CD4-positive, CD25-positive, alpha-beta regulatory T cell (primary cell): Measurements from ENCODE around the gene S1PR4. TPM values are rescaled to one million over a fixed set of nuclear protein-coding genes. Genes with fewer than 3 reads are reported as not detected.

Source experiments
- ATAC-seq, 2 donors: fragments of 150-1000 bp; cut with Tn5 transposase; one replicate each; pipeline ENCODE4 v1.10.0; 2021; ENCODE audit warnings: low read depth in 2 of 2, moderate number of reproducible peaks in 2 of 2, moderate library complexity in 1 of 2
- DNase-seq, 3 donors: peaks; one replicate each; pipeline versions ENCODE4 v3.0.0 to v3.0.0-alpha.2; 2012 to 2022; ENCODE audit warnings: mixed read lengths in 1 of 3
- H3K27ac ChIP-seq: one replicate; pipeline ENCODE4 v1.7.0; 2013; ENCODE audit warnings: mild to moderate bottlenecking, low read length; ENCODE audit not compliant: insufficient read depth, poor library complexity, severe bottlenecking
- H3K27me3 ChIP-seq: one replicate; pipeline ENCODE4 v1.7.0; 2013; ENCODE audit warnings: low read length; ENCODE audit not compliant: control insufficient read depth, insufficient read depth
- H3K36me3 ChIP-seq: one replicate; pipeline ENCODE4 v1.7.0; 2013; ENCODE audit warnings: mild to moderate bottlenecking, low read length, moderate library complexity; ENCODE audit not compliant: control insufficient read depth, insufficient read depth
- H3K4me1 ChIP-seq: 2 replicates; pipeline ENCODE4 v1.7.0; 2013; ENCODE audit warnings: mild to moderate bottlenecking, low read length; ENCODE audit not compliant: insufficient read depth, control insufficient read depth, poor library complexity, severe bottlenecking
- H3K4me3 ChIP-seq: one replicate; pipeline ENCODE4 v1.7.0; 2013; ENCODE audit warnings: low read depth, mild to moderate bottlenecking, low read length, moderate library complexity
- H3K9me3 ChIP-seq, 2 experiments: 1 replicate in 1 of 2; 2 replicates in 1 of 2; pipeline ENCODE4 v1.7.0; 2013; ENCODE audit warnings: low read length in 2 of 2, mild to moderate bottlenecking in 1 of 2, moderate library complexity in 1 of 2; ENCODE audit not compliant: control insufficient read depth in 2 of 2
- H3K27ac Mint-ChIP-seq, 3 donors: one replicate each; pipeline ENCODE4 v1.8.0; 2020 to 2022; ENCODE audit warnings: mild to moderate bottlenecking in 3 of 3, mixed read lengths in 3 of 3, moderate library complexity in 2 of 3
- H3K27me3 Mint-ChIP-seq: one replicate; pipeline ENCODE4 v1.8.0; 2022; ENCODE audit warnings: mild to moderate bottlenecking, mixed read lengths
- H3K36me3 Mint-ChIP-seq: one replicate; pipeline ENCODE4 v1.8.0; 2020; ENCODE audit warnings: mixed read lengths
- H3K4me1 Mint-ChIP-seq, 4 donors: one replicate each; pipeline ENCODE4 v1.8.0; 2020 to 2022; ENCODE audit warnings: mixed read lengths in 4 of 4, mild to moderate bottlenecking in 1 of 4
- H3K4me3 Mint-ChIP-seq, 4 donors: one replicate each; pipeline ENCODE4 v1.8.0; 2020 to 2022; ENCODE audit warnings: mild to moderate bottlenecking in 4 of 4, mixed read lengths in 4 of 4, moderate library complexity in 3 of 4
- H3K9me3 Mint-ChIP-seq, 7 donors: one replicate each; pipeline ENCODE4 v1.8.0; 2020 to 2022; ENCODE audit warnings: mixed read lengths in 7 of 7, mild to moderate bottlenecking in 3 of 7, moderate library complexity in 2 of 7
- polyA plus RNA-seq, 4 donors: library from polyadenylated mRNA; unstranded; fragments of 300-500 nt; fragmentation: Illumina TruSeq; gene quantifications; one replicate each; pipeline ENCODE4 v1.2.3, GENCODE V29; 2021
- total RNA-seq: library from RNA; stranded (reverse); gene quantifications from one replicate; pipeline ENCODE4 v1.2.3, GENCODE V29; 2022

S1PR4 gene
- total and polyA plus RNA-seq, 5 donors from 2014 or later, result 159 to 902 (median 715) TPM

GRCh38 chr19:3146677-3147100, 31.9 kb upstream of the S1PR4 start:
- H3K4me1 Mint-ChIP-seq, result peaks cover 0 to 13% (median 6%) of the 10 kb centered on the region in 4 donors
- H3K4me3 ChIP-seq, result no peak overlapping the region
- no peaks in the 10 kb centered on the region for H3K36me3 Mint-ChIP-seq
- no peaks in the 10 kb centered on the region for H3K27me3 Mint-ChIP-seq
- no peak overlapping the region for H3K27ac ChIP-seq
- DNase-seq (peak; percentile 43 to 57 (median 49)), ATAC-seq (peak; percentile 57 to 59)
- peak overlapping the region in 2 of 3 donors; percentile 65 to 91 for H3K27ac Mint-ChIP-seq
- H3K9me3 ChIP-seq, result no peaks in the 10 kb centered on the region
- H3K36me3 ChIP-seq, result peaks cover 2% of the 10 kb centered on the region
- H3K27me3 ChIP-seq, result no peaks in the 10 kb centered on the region
- peaks cover 6% of the 10 kb centered on the region for H3K4me1 ChIP-seq
- no peak overlapping the region for H3K4me3 Mint-ChIP-seq
- H3K9me3 Mint-ChIP-seq, result no peaks in the 10 kb centered on the region

- no peaks in the 10 kb centered on the region for H3K4me1 ChIP-seq
- ATAC-seq, result no peak
- no peaks in the 10 kb centered on the region for H3K27me3 ChIP-seq
- no peak overlapping the region for H3K27ac ChIP-seq
- no peak for DNase-seq
- peaks cover 2% of the 10 kb centered on the region for H3K36me3 ChIP-seq
- H3K9me3 ChIP-seq, result no peaks in the 10 kb centered on the region
- H3K9me3 Mint-ChIP-seq, result no peaks in the 10 kb centered on the region
- H3K4me3 ChIP-seq, result no peak overlapping the region
- no peaks in the 10 kb centered on the region for H3K36me3 Mint-ChIP-seq
- no peaks in the 10 kb centered on the region for H3K27me3 Mint-ChIP-seq
- H3K4me3 Mint-ChIP-seq, result no peak overlapping the region
- H3K27ac Mint-ChIP-seq, result no peak overlapping the region
- peaks cover 0 to 5% (median 0%) of the 10 kb centered on the region in 4 donors for H3K4me1 Mint-ChIP-seq
Observed at GRCh38 chr19:3148503-3148902, 30.1 kb upstream of the S1PR4 start.

- no peaks in the 10 kb centered on the region for H3K27me3 ChIP-seq
- H3K9me3 ChIP-seq, result no peaks in the 10 kb centered on the region
- H3K36me3 Mint-ChIP-seq, result no peaks in the 10 kb centered on the region
- H3K4me1 ChIP-seq, result no peaks in the 10 kb centered on the region
- no peak for DNase-seq
- no peak overlapping the region for H3K27ac ChIP-seq
- H3K4me1 Mint-ChIP-seq, result peaks cover 0 to 5% (median 0%) of the 10 kb centered on the region in 4 donors
- no peak overlapping the region for H3K4me3 ChIP-seq
- peak overlapping the region in 1 of 3 donors; percentile 53 for H3K27ac Mint-ChIP-seq
- no peak for ATAC-seq
- H3K36me3 ChIP-seq, result peaks cover 2% of the 10 kb centered on the region
- H3K27me3 Mint-ChIP-seq, result no peaks in the 10 kb centered on the region
- H3K9me3 Mint-ChIP-seq, result no peaks in the 10 kb centered on the region
- H3K4me3 Mint-ChIP-seq, result no peak overlapping the region
Observed at GRCh38 chr19:3149089-3149488, 29.5 kb upstream of the S1PR4 start.

GRCh38 chr19:3149526-3150505, 28.8 kb upstream of the S1PR4 start:
- no peaks in the 10 kb centered on the region for H3K27me3 ChIP-seq
- H3K27ac ChIP-seq, result no peak overlapping the region
- no peak for ATAC-seq
- no peaks in the 10 kb centered on the region for H3K36me3 Mint-ChIP-seq
- peaks cover 5% of the 10 kb centered on the region for H3K4me1 ChIP-seq
- H3K27ac Mint-ChIP-seq, result peak overlapping the region in 1 of 3 donors; percentile 53
- H3K36me3 ChIP-seq, result peaks cover 2% of the 10 kb centered on the region
- H3K9me3 Mint-ChIP-seq, result no peaks in the 10 kb centered on the region
- H3K4me3 ChIP-seq, result no peak overlapping the region
- no peak overlapping the region for H3K4me3 Mint-ChIP-seq
- H3K27me3 Mint-ChIP-seq, result no peaks in the 10 kb centered on the region
- DNase-seq, result no peak
- peaks cover 0 to 5% (median 0%) of the 10 kb centered on the region in 4 donors for H3K4me1 Mint-ChIP-seq
- H3K9me3 ChIP-seq, result no peaks in the 10 kb centered on the region

- Histone ChIP-seq H3K27ac (no peak overlapping the region), H3K27me3 (no peaks in the 10 kb centered on the region), H3K36me3 (peaks cover 2% of the 10 kb centered on the region), H3K4me3 (no peak overlapping the region), H3K9me3 (no peaks in the 10 kb centered on the region), H3K4me1 (peaks cover 15% of the 10 kb centered on the region)
- Mint-ChIP-seq H3K36me3 (no peaks in the 10 kb centered on the region), H3K4me3 (no peak overlapping the region), H3K4me1 (peaks cover 0 to 5% (median 2%) of the 10 kb centered on the region in 4 donors), H3K9me3 (no peaks in the 10 kb centered on the region), H3K27ac (no peak overlapping the region), H3K27me3 (no peaks in the 10 kb centered on the region)
- DNase-seq (no peak), ATAC-seq (no peak)
Observed at GRCh38 chr19:3150739-3151329, 27.7 kb upstream of the S1PR4 start.

GRCh38 chr19:3151563-3152418, 26.8 kb upstream of the S1PR4 start:
- H3K27ac Mint-ChIP-seq, result no peak overlapping the region
- H3K4me1 Mint-ChIP-seq, result peaks cover 0 to 8% (median 4%) of the 10 kb centered on the region in 4 donors
- Histone ChIP-seq H3K9me3 (no peaks in the 10 kb centered on the region), H3K27me3 (no peaks in the 10 kb centered on the region), H3K4me3 (no peak overlapping the region), H3K36me3 (peaks cover 2% of the 10 kb centered on the region), H3K27ac (no peak overlapping the region), H3K4me1 (peaks cover 20% of the 10 kb centered on the region)
- no peak for ATAC-seq
- H3K4me3 Mint-ChIP-seq, result no peak overlapping the region
- no peaks in the 10 kb centered on the region for H3K36me3 Mint-ChIP-seq
- H3K9me3 Mint-ChIP-seq, result no peaks in the 10 kb centered on the region
- no peaks in the 10 kb centered on the region for H3K27me3 Mint-ChIP-seq
- DNase-seq, result no peak

GRCh38 chr19:3152419-3152780, 26.2 kb upstream of the S1PR4 start:
- Histone ChIP-seq H3K4me3 (no peak overlapping the region), H3K4me1 (peaks cover 20% of the 10 kb centered on the region), H3K9me3 (no peaks in the 10 kb centered on the region), H3K27ac (no peak overlapping the region), H3K36me3 (peaks cover 2% of the 10 kb centered on the region), H3K27me3 (no peaks in the 10 kb centered on the region)
- ATAC-seq, result no peak
- H3K36me3 Mint-ChIP-seq, result no peaks in the 10 kb centered on the region
- no peak overlapping the region for H3K4me3 Mint-ChIP-seq
- no peak overlapping the region for H3K27ac Mint-ChIP-seq
- DNase-seq, result no peak
- H3K4me1 Mint-ChIP-seq, result peaks cover 0 to 11% (median 9%) of the 10 kb centered on the region in 4 donors
- H3K9me3 Mint-ChIP-seq, result no peaks in the 10 kb centered on the region
- H3K27me3 Mint-ChIP-seq, result no peaks in the 10 kb centered on the region
